ENCODE measurements around the gene EXOSC1.
"Not testable (repeated sequence)": the region's sequence is repeated elsewhere in the genome, so short reads cannot be mapped to it uniquely, and the experiment has no call there.

Gene EXOSC1

GRCh38 chr10:97445722-97446639, at the start of gene EXOSC1, which contains the start of gene ZDHHC16:
Gene EXOSC1, minus strand, starts transcription at chr10:97446006. Its CDS starts 21 bp downstream, at chr10:97445985.
Gene ZDHHC16, plus strand, starts transcription at chr10:97446175. Its CDS starts 5,501 bp downstream, at chr10:97451676.
- DNase-seq (ENCODE audit: low spot score), result peak; percentile 99

- DNase-seq (ENCODE audit: low spot score), result peak; percentile 43
Observed at GRCh38 chr10:97494863-97495506, 49.2 kb upstream of the EXOSC1 start.

- peak; percentile 97 for DNase-seq (ENCODE audit: low spot score)
Observed at GRCh38 chr10:97494151-97494550, 48.3 kb upstream of the EXOSC1 start.

GRCh38 chr10:97490592-97490991, 44.8 kb upstream of the EXOSC1 start:
- peak; percentile 89 for DNase-seq (ENCODE audit: low spot score)

GRCh38 chr10:97485647-97486281, 40.0 kb upstream of the EXOSC1 start:
- no peak for DNase-seq (ENCODE audit: low spot score)

GRCh38 chr10:97483921-97484320, 38.1 kb upstream of the EXOSC1 start:
- DNase-seq (ENCODE audit: low spot score), result no peak

- no peak for DNase-seq (ENCODE audit: low spot score)
Observed at GRCh38 chr10:97483506-97483905, 37.7 kb upstream of the EXOSC1 start.

- DNase-seq (ENCODE audit: low spot score), result no peak
Observed at GRCh38 chr10:97482381-97482780, 36.6 kb upstream of the EXOSC1 start.

GRCh38 chr10:97481071-97481470, 35.3 kb upstream of the EXOSC1 start:
- DNase-seq (ENCODE audit: low spot score), result no peak

GRCh38 chr10:97479939-97480338, 34.1 kb upstream of the EXOSC1 start:
- no peak for DNase-seq (ENCODE audit: low spot score)

GRCh38 chr10:97479410-97479809, 33.6 kb upstream of the EXOSC1 start:
- DNase-seq (ENCODE audit: low spot score), result not testable (repeated sequence)

GRCh38 chr10:97475936-97476594, 30.3 kb upstream of the EXOSC1 start:
- no peak for DNase-seq (ENCODE audit: low spot score)

GRCh38 chr10:97474918-97475317, 29.1 kb upstream of the EXOSC1 start:
- DNase-seq (ENCODE audit: low spot score), result no peak

- not testable (repeated sequence) for DNase-seq (ENCODE audit: low spot score)
Observed at GRCh38 chr10:97468781-97469180, 23.0 kb upstream of the EXOSC1 start.

GRCh38 chr10:97468162-97468561, 22.4 kb upstream of the EXOSC1 start:
- no peak for DNase-seq (ENCODE audit: low spot score)

- DNase-seq (ENCODE audit: low spot score), result no peak
Observed at GRCh38 chr10:97466755-97467154, 20.9 kb upstream of the EXOSC1 start.

- DNase-seq (ENCODE audit: low spot score), result no peak
Observed at GRCh38 chr10:97465982-97466381, 20.2 kb upstream of the EXOSC1 start.

- no peak for DNase-seq (ENCODE audit: low spot score)
Observed at GRCh38 chr10:97464226-97464625, 18.4 kb upstream of the EXOSC1 start.

- peak; percentile 64 for DNase-seq (ENCODE audit: low spot score)
Observed at GRCh38 chr10:97463363-97464132, 17.7 kb upstream of the EXOSC1 start.

GRCh38 chr10:97462309-97462708, 16.5 kb upstream of the EXOSC1 start:
- no peak for DNase-seq (ENCODE audit: low spot score)

- DNase-seq (ENCODE audit: low spot score), result no peak
Observed at GRCh38 chr10:97459933-97460332, 14.1 kb upstream of the EXOSC1 start.

Measured in pons (tissue), 1 donor.